Measurements from ENCODE around the gene FGL2.
A peak's percentile ranks its signal among the peaks of the same experiment; 100 is the strongest.
"Not testable (repeated sequence)": the region's sequence is repeated elsewhere in the genome, so short reads cannot be mapped to it uniquely, and the experiment has no call there.

Gene FGL2

GRCh38 chr7:77209479-77210139, 10.0 kb upstream of the FGL2 start:
- no peak for DNase-seq

- no peak for DNase-seq
These were observed 8.8 kb upstream of the FGL2 start for GRCh38 chr7:77208416-77208815.

- DNase-seq: no peak
These were observed 6.1 kb upstream of the FGL2 start for GRCh38 chr7:77205706-77206105.

- DNase-seq: peak in 1 of 5 donors; percentile 27
These were observed 2.9 kb upstream of the FGL2 start for GRCh38 chr7:77202481-77202976.

GRCh38 chr7:77200542-77200941, 923 bp upstream of the FGL2 start:
- DNase-seq: no peak

GRCh38 chr7:77197141-77197540, 2.5 kb downstream of the FGL2 start:
- no peak for DNase-seq

- DNase-seq: no peak
These were observed 10.7 kb downstream of the FGL2 start for GRCh38 chr7:77188731-77189437.

GRCh38 chr7:77185866-77186265, 13.8 kb downstream of the FGL2 start:
- no peak for DNase-seq

GRCh38 chr7:77184990-77185389, 14.6 kb downstream of the FGL2 start:
- no peak for DNase-seq

- no peak for DNase-seq
These were observed 15.2 kb downstream of the FGL2 start for GRCh38 chr7:77184463-77184862.

- DNase-seq: no peak
These were observed 17.4 kb downstream of the FGL2 start for GRCh38 chr7:77182261-77182660.

GRCh38 chr7:77181734-77182133, 17.9 kb downstream of the FGL2 start:
- no peak for DNase-seq

- no peak for DNase-seq
These were observed 18.5 kb downstream of the FGL2 start for GRCh38 chr7:77181015-77181595.

- DNase-seq: not testable (repeated sequence)
These were observed 21.6 kb downstream of the FGL2 start for GRCh38 chr7:77178024-77178423.

- DNase-seq: not testable (repeated sequence)
These were observed 22.2 kb downstream of the FGL2 start for GRCh38 chr7:77177321-77177904.

GRCh38 chr7:77175274-77175800, 24.3 kb downstream of the FGL2 start:
- DNase-seq: not testable (repeated sequence)

- DNase-seq: not testable (repeated sequence)
These were observed 25.2 kb downstream of the FGL2 start for GRCh38 chr7:77174418-77174817.

GRCh38 chr7:77172437-77173172, 27.0 kb downstream of the FGL2 start:
- not testable (repeated sequence) for DNase-seq

- not testable (repeated sequence) for DNase-seq
These were observed 28.5 kb downstream of the FGL2 start for GRCh38 chr7:77171073-77171472.

- DNase-seq: peak in 1 of 5 donors; percentile 62
These were observed 42.2 kb downstream of the FGL2 start for GRCh38 chr7:77157446-77157845.

- not testable (repeated sequence) for DNase-seq
These were observed 42.6 kb downstream of the FGL2 start for GRCh38 chr7:77157034-77157433.

- DNase-seq: peak in 1 of 5 donors; percentile 28
These were observed 43.8 kb downstream of the FGL2 start for GRCh38 chr7:77155601-77156377.

Data from T-helper 1 cell (primary cell).